Activated naive CD4-positive, alpha-beta T cell treated with Interleukin-2 at 50 U/mL for 16 hours (primary cell): ENCODE measurements around the gene ASPSCR1.

ENCODE experiments used
- DNase-seq: peaks from one replicate; pipeline ENCODE4 v3.0.0-alpha.2; 2020

The ASPSCR1 gene

GRCh38 chr17:81984773-81985410 is 7.5 kb downstream of the ASPSCR1 start:
- no peak for DNase-seq

GRCh38 chr17:81986606-81987005 is 9.2 kb downstream of the ASPSCR1 start:
- DNase-seq: no peak

GRCh38 chr17:81987161-81987770 is 9.8 kb downstream of the ASPSCR1 start:
- DNase-seq: no peak

- DNase-seq: no peak
Measured at GRCh38 chr17:81990836-81991683, 13.6 kb downstream of the ASPSCR1 start.

- DNase-seq: no peak
Measured at GRCh38 chr17:81991684-81992305, 14.4 kb downstream of the ASPSCR1 start.

GRCh38 chr17:81992306-81993102 is 15.1 kb downstream of the ASPSCR1 start:
- DNase-seq: no peak

GRCh38 chr17:81993729-81994592 is 16.5 kb downstream of the ASPSCR1 start:
- no peak for DNase-seq

GRCh38 chr17:81994593-81995462 is 17.4 kb downstream of the ASPSCR1 start:
- no peak for DNase-seq

- DNase-seq: no peak
Measured at GRCh38 chr17:81995463-81996231, 18.2 kb downstream of the ASPSCR1 start.

- no peak for DNase-seq
Measured at GRCh38 chr17:81996232-81996756, 18.9 kb downstream of the ASPSCR1 start.

- DNase-seq: no peak
Measured at GRCh38 chr17:81996757-81997441, 19.5 kb downstream of the ASPSCR1 start.

GRCh38 chr17:81998212-81998611 is 20.8 kb downstream of the ASPSCR1 start:
- no peak for DNase-seq

- no peak for DNase-seq
Measured at GRCh38 chr17:81998691-81999438, 21.4 kb downstream of the ASPSCR1 start.

GRCh38 chr17:81999587-81999975 is 22.2 kb downstream of the ASPSCR1 start:
- DNase-seq: no peak

- DNase-seq: no peak
Measured at GRCh38 chr17:81999976-82000802, 22.8 kb downstream of the ASPSCR1 start.

- no peak for DNase-seq
Measured at GRCh38 chr17:82000803-82001570, 23.6 kb downstream of the ASPSCR1 start.
